GM12878 (cell line): Measurements from ENCODE around the gene C4orf51. TPM values are rescaled to one million over a fixed set of nuclear protein-coding genes. Genes with fewer than 3 reads are reported as not detected.

Source experiments
- ATAC-seq: fragments of 200-7000 bp; cut with Tn5 transposase; 3 replicates; pipeline ENCODE4 v1.9.1; 2020; ENCODE audit warnings: mild to moderate bottlenecking, moderate library complexity
- BruUV-seq: library from RNA; stranded (reverse); fragments of 400-500 nt; replicated peaks from 2 replicates; lab custom pipeline; 2021; lab: Mats Ljungman, UMichigan
- CTCF ChIA-PET: fragments of 300-600 bp; sonication (Branson Sonifier 250); formaldehyde crosslinking; extraction: SDS; loops from one replicate; lab custom pipeline; 2021; ENCODE audit warnings: inconsistent platforms; lab: Yijun Ruan, JAX
- POLR2A ChIA-PET: fragments of 350-600 bp; formaldehyde crosslinking; extraction: SDS; loops from one replicate; lab custom pipeline; 2021; ENCODE audit warnings: inconsistent platforms; lab: Charles Lee
- RAD21 ChIA-PET: fragments of 300-600 bp; sonication (Branson Sonifier 250); formaldehyde crosslinking; loops from one replicate; lab custom pipeline; 2023; ENCODE audit warnings: antibody characterized with exemption; ENCODE audit not compliant: unreplicated experiment; lab: Charles Lee
- SMC1A ChIA-PET: fragments of 300-600 bp; sonication (Branson Sonifier 250); formaldehyde crosslinking; loops from one replicate; lab custom pipeline; 2023; ENCODE audit not compliant: unreplicated experiment, uncharacterized antibody; lab: Charles Lee
- DNase-seq: peaks from one replicate; pipeline ENCODE4 v3.0.0-alpha.2; 2011; ENCODE audit warnings: low read depth, low spot score
- FAIRE-seq: peaks from 3 replicates; lab custom pipeline; 2011; peaks lifted over from hg19 to GRCh38; lab: Jason Lieb, UNC
- H2AFZ ChIP-seq: 2 replicates; pipeline ENCODE4 v1.6.0; 2011; ENCODE audit warnings: low read depth, low read length, control low read depth; ENCODE audit not compliant: control insufficient read depth
- H3K27ac ChIP-seq: 2 replicates; pipeline ENCODE4 v1.5.1; 2011; ENCODE audit warnings: control low read depth; ENCODE audit not compliant: control insufficient read depth, insufficient read depth
- H3K27me3 ChIP-seq, 2 experiments: replicated peaks in 1 of 2; 2 replicates each; pipeline versions ENCODE4 v1.6.0 to v1.6.1; 2011; ENCODE audit warnings: low read length in 1 of 2; ENCODE audit not compliant: control insufficient read depth in 2 of 2, insufficient read depth in 2 of 2
- H3K36me3 ChIP-seq, 2 experiments: 2 replicates each; pipeline ENCODE4 v1.5.1; 2011; ENCODE audit warnings: low read length in 1 of 2; ENCODE audit not compliant: control insufficient read depth in 2 of 2, insufficient read depth in 2 of 2
- H3K4me1 ChIP-seq: 2 replicates; pipeline ENCODE4 v1.6.1; 2011; ENCODE audit warnings: mild to moderate bottlenecking, low read length, moderate library complexity, mixed read lengths; ENCODE audit not compliant: control insufficient read depth, insufficient read depth
- H3K4me2 ChIP-seq: 2 replicates; pipeline ENCODE4 v1.6.0; 2011; ENCODE audit warnings: control low read depth; ENCODE audit not compliant: control insufficient read depth, insufficient read depth
- H3K4me3 ChIP-seq: fragments of 200-600 bp; sonication (generic); 2 replicates; pipeline ENCODE4 v1.5.1; 2016
- H3K79me2 ChIP-seq: 2 replicates; pipeline ENCODE4 v1.6.0; 2011; ENCODE audit warnings: low read length; ENCODE audit not compliant: control insufficient read depth, insufficient read depth
- H3K9ac ChIP-seq: 2 replicates; pipeline ENCODE4 v1.8.0; 2011; ENCODE audit warnings: low read length, control low read depth, mixed read lengths; ENCODE audit not compliant: control insufficient read depth, insufficient read depth
- H3K9me3 ChIP-seq: replicated peaks from 3 replicates; pipeline ENCODE4 v1.5.1; 2011; ENCODE audit warnings: mild to moderate bottlenecking, low read length; ENCODE audit not compliant: control insufficient read depth, insufficient read depth
- H4K20me1 ChIP-seq: 2 replicates; pipeline ENCODE4 v1.6.0; 2011; ENCODE audit not compliant: control insufficient read depth, insufficient read depth
- CHD2 ChIP-seq: IDR thresholded peaks from 2 replicates; pipeline ENCODE4 v1.6.1; 2011; ENCODE audit warnings: low read depth, low read length, improper control_type of control experiment, borderline replicate concordance
- DPF2 ChIP-seq: fragments of 450-650 bp; IDR thresholded peaks from 2 replicates; pipeline ENCODE4 v1.6.1; 2017; ENCODE audit warnings: mild to moderate bottlenecking
- ESRRA ChIP-seq: IDR thresholded peaks from 2 replicates; pipeline ENCODE4 v1.6.1; 2012; ENCODE audit warnings: mild to moderate bottlenecking, low read length, improper control_type of control experiment
- MAX ChIP-seq: IDR thresholded peaks from 2 replicates; pipeline ENCODE4 v1.6.1; 2012; ENCODE audit warnings: low read depth, low read length, improper control_type of control experiment
- NFXL1 ChIP-seq: fragments of 450-650 bp; IDR thresholded peaks from 2 replicates; pipeline ENCODE4 v1.6.1; 2017; ENCODE audit warnings: antibody characterized with exemption, mild to moderate bottlenecking, borderline replicate concordance
- NR2C2 ChIP-seq: IDR thresholded peaks from 2 replicates; pipeline ENCODE4 v1.6.1; 2011; ENCODE audit warnings: borderline replicate concordance, low read depth; ENCODE audit not compliant: control insufficient read depth, insufficient read length
- REST ChIP-seq: IDR thresholded peaks from 2 replicates; pipeline ENCODE4 v1.6.1; 2012; ENCODE audit warnings: mild to moderate bottlenecking, low read depth, low read length
- SMC3 ChIP-seq: IDR thresholded peaks from 2 replicates; pipeline ENCODE4 v1.6.1; 2011; ENCODE audit warnings: low read length, improper control_type of control experiment, borderline replicate concordance
- STAT3 ChIP-seq: IDR thresholded peaks from 2 replicates; pipeline ENCODE4 v1.6.1; 2011; ENCODE audit warnings: low read depth, low read length, improper control_type of control experiment
- SUZ12 ChIP-seq: fragments of 200-600 bp; sonication (generic); IDR thresholded peaks from one replicate; pipeline ENCODE4 v1.6.1; 2018; ENCODE audit warnings: antibody characterized with exemption, mild to moderate bottlenecking; ENCODE audit not compliant: unreplicated experiment
- WGBS: methylation state at CpG from one replicate; pipeline ENCODE4 v1.1.6; 2016; ENCODE audit warnings: low lambda C conversion rate; ENCODE audit not compliant: insufficient replicate concordance, insufficient coverage; ENCODE audit errors: missing lambda C conversion rate; 5-methylcytosine and 5-hydroxymethylcytosine counted together
- in situ Hi-C: fragments of 300-500 bp; cut with MboI; formaldehyde crosslinking; loops from 9 replicates; pipeline ENCODE4 v1.14.3; 2018; ENCODE audit warnings: mixed read lengths
- intact Hi-C: fragments of 100-400 bp; cut with micrococcal nuclease; formaldehyde crosslinking; loops from one replicate; pipeline ENCODE4 v1.14.2; 2022; ENCODE audit not compliant: unreplicated experiment
- polyA plus RNA-seq, 11 experiments: library from polyadenylated mRNA; depleted of rRNA in 4 of 11; unstranded in 6 of 11; stranded (reverse) in 5 of 11; fragments of >200 nt; fragmentation: Nextera tagmentation in 4 of 11; fragmentation: Illumina TruSeq in 1 of 11; extraction: Ambion mirVana in 4 of 11; extraction: Trizol in 1 of 11; gene quantifications; 1 replicate in 1 of 11; 2 replicates in 10 of 11; pipeline versions ENCODE4 v1.2.1 to v1.2.3, GENCODE V29; 2011 to 2016; ENCODE audit warnings: inconsistent platforms in 2 of 11, missing spikeins in 2 of 11, low read depth in 1 of 11
- total RNA-seq, 4 experiments: library from RNA; depleted of rRNA in 3 of 4; stranded (reverse); fragments of >200 nt in 3 of 4; fragmentation: Illumina TruSeq in 1 of 4; extraction: Trizol in 1 of 4; gene quantifications; 2 replicates each; pipeline versions ENCODE4 v1.2.1 to v1.2.3, GENCODE V29; 2013 to 2021
- TF ChIP-seq, protein P1 (sequence below): IDR thresholded peaks from 2 replicates; pipeline ENCODE4 v1.6.1; 2011; ENCODE audit warnings: low read depth, low read length, improper control_type of control experiment, borderline replicate concordance

C4orf51 gene
- total and polyA plus RNA-seq, 10 of the 15 experiments (the other 5 are each of a cell fraction or from before 2014, with no cell fraction given), result not detected

GRCh38 chr4:145694929-145695328, 15.0 kb downstream of the C4orf51 start:
- H3K27me3 ChIP-seq, result no peaks in the 10 kb centered on the region
- H4K20me1 ChIP-seq, result no peaks in the 10 kb centered on the region
- in situ Hi-C loops, result no loop called here
- SMC1A ChIA-PET, result interaction anchor here (0.6 kb wide), 1 partner anchor 53 kb away, joined by 3 read pairs; no protein-coding TSS in a partner anchor
- no peaks in the 10 kb centered on the region for H3K79me2 ChIP-seq
- no peak for ATAC-seq
- TF ChIP-seq STAT3, result no peak
- no peak for TF ChIP-seq MAX
- no peak for TF ChIP-seq ESRRA
- no peak for TF ChIP-seq NR2C2
- TF ChIP-seq SMC3, result no peak
- TF ChIP-seq, protein P1, sequence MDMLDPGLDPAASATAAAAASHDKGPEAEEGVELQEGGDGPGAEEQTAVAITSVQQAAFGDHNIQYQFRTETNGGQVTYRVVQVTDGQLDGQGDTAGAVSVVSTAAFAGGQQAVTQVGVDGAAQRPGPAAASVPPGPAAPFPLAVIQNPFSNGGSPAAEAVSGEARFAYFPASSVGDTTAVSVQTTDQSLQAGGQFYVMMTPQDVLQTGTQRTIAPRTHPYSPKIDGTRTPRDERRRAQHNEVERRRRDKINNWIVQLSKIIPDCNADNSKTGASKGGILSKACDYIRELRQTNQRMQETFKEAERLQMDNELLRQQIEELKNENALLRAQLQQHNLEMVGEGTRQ, result no peak
- TF ChIP-seq NFXL1, result no peak
- no peak for TF ChIP-seq DPF2
- TF ChIP-seq REST, result no peak
- TF ChIP-seq CHD2, result no peak
- no peak for TF ChIP-seq SUZ12
- H3K36me3 ChIP-seq, result no peaks in the 10 kb centered on the region
- no peak overlapping the region for H3K27ac ChIP-seq
- FAIRE-seq, result no peak
- CTCF ChIA-PET, result no interaction called here
- no peak for DNase-seq
- POLR2A ChIA-PET, result no interaction called here
- H3K9me3 ChIP-seq, result no peaks in the 10 kb centered on the region
- WGBS, result 48% methylated on average over 2 of the region's 2 CpGs
- H3K4me3 ChIP-seq, result no peak overlapping the region
- intact Hi-C loops, result no loop called here
- no TSS peak for BruUV-seq
- no peak overlapping the region for H3K9ac ChIP-seq
- RAD21 ChIA-PET, result interaction anchor here (0.6 kb wide), 1 partner anchor 242 kb away, joined by 4 read pairs; no protein-coding TSS in a partner anchor
- no peaks in the 10 kb centered on the region for H3K4me1 ChIP-seq
- no peak overlapping the region for H3K4me2 ChIP-seq
- no peak overlapping the region for H2AFZ ChIP-seq
